Right renal pelvis (tissue), 4 donors: ENCODE results near the gene GLI2. TPM values are rescaled to one million over a fixed set of nuclear protein-coding genes. Genes with fewer than 3 reads are reported as not detected.

Experiments
- DNase-seq, 4 donors: peaks; one replicate each; pipeline ENCODE4 v3.0.0-alpha.2; 2013; ENCODE audit warnings: low read depth in 4 of 4, low spot score in 3 of 4, missing footprints in 1 of 4
- polyA plus RNA-seq, 4 donors: library from polyadenylated mRNA; unstranded; fragments of 120-200 nt; gene quantifications; one replicate each; pipeline ENCODE4 v1.2.1, GENCODE V29; 2013; ENCODE audit not compliant: insufficient read length in 4 of 4

The GLI2 gene
- polyA plus RNA-seq, 4 donors, result 9.6 to 11.8 (median 11.2) TPM

DNA sequence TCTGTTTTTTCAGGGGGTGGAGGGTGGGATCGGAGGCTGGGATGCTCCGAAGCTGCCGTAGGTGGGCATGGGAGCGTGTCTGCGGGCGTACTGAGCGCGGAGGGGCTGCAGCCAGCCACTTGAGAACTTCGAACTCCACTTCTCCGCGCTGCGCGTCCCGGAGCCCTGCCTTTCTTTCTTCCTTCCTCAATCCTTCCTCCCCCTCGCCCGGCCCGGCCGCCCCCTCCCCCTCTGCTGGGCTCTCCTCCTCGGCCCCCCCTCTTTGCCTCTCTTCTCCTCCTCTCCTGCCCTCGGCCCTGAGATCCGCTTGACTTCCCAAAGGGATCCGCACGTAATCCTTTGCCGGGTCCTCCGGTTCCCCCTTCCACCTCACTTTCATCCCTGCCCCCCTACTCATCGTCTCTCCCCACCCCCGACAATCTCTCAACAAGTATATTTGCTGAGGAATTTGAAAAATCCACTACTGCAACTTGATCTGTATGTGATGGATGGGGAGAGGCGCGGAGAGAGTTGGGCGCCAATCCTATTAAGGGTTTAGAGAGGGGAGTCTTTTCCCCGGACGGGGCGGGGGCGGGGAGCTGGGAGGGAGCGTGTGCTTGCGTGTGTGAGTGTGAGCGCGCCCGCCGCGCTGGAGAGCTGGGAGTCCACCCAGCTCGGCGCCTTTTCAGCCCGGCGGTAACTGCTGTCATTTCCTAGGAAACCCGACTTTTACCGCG lies 1.1 kb downstream of the GLI2 start:
- DNase-seq, result peak in 3 of 4 donors; percentile 67 to 84 (median 77)

- no peak for DNase-seq
Measured at GRCh38 chr2:120737340-120738101, 1.9 kb downstream of the GLI2 start.

DNA sequence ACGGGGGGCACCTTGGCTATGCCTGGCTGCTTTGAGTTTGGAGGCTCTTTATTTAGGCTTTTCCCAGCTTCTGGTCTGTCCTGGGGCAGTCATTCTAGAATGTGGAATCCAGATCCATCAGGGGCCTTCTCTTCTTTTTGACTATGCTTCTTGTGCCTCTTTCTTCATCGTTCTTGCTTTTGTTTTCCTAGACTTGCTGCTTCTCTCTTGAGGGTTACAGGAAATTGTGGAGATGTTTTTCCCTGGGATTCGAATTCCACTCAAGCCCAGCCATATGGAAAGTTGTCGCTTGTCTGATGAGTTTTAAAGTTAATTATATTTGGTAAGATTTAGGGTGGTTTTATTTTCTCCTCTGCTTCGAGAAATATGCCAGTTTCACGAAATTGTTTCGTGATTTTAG lies 2.4 kb downstream of the GLI2 start:
- DNase-seq, result no peak

- no peak for DNase-seq
Measured at GRCh38 chr2:120738786-120739437, 3.2 kb downstream of the GLI2 start.

- no peak for DNase-seq
Measured at GRCh38 chr2:120739438-120740090, 3.9 kb downstream of the GLI2 start.

GRCh38 chr2:120740375-120740764 lies 4.7 kb downstream of the GLI2 start:
- DNase-seq, result no peak

- no peak for DNase-seq
Measured at GRCh38 chr2:120740765-120741524, 5.3 kb downstream of the GLI2 start.

DNA sequence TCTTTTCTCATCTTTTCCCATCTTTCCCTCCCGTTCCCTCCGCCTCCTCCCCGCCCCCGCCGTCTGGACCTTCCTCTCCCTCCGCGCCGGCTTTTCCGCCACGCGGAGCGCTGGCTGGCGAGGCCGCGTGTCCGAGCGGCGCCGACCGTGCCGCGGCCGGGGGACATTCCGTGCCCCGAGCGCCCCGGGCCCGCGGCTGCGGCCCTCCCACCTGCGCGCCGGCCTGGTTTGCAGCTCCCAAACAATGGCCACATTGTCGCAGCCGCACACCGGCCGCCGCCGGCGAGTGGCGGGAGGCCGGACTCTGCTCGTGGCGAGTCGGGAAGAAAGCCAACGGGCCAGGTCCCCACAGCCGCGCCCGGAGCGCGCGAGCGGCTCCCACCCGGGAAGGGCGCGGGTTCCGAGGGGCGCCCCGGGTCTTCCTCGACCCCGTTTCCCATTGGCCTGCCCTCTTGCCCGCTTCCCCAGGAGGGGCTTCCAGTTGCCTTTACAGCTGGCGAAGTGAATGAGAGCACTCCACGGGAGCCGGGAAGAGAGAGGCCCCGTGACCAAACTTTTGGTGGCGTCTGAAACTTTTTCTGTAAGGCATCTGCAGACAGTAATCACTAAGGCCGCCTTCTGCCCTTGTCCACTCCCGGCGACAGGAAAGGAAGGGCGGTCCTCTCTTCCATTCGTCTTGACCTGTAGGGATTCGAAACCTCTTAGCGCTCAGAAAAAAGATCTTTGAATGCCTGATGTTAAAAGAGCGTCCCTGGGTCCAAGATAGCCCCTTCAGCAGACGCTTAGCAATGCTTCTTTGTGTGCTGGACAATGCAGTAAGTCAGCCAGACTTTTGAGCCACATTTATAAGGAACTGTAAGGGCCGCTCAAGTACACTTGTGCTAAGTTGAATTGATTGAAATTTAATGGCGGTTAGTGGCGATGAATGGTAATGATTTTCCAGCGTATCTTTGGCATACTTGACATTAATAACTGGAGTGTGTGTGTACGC lies 6.2 kb downstream of the GLI2 start:
- DNase-seq, result no peak

GRCh38 chr2:120743657-120744056 lies 8.0 kb downstream of the GLI2 start:
- DNase-seq, result no peak

- no peak for DNase-seq
Measured at GRCh38 chr2:120744817-120745216, 9.1 kb downstream of the GLI2 start.

- DNase-seq, result no peak
Measured at GRCh38 chr2:120745420-120746111, 9.9 kb downstream of the GLI2 start.

- no peak for DNase-seq
Measured at GRCh38 chr2:120746144-120746543, 10.5 kb downstream of the GLI2 start.

GRCh38 chr2:120747281-120747680 lies 11.6 kb downstream of the GLI2 start:
- DNase-seq, result no peak

DNA sequence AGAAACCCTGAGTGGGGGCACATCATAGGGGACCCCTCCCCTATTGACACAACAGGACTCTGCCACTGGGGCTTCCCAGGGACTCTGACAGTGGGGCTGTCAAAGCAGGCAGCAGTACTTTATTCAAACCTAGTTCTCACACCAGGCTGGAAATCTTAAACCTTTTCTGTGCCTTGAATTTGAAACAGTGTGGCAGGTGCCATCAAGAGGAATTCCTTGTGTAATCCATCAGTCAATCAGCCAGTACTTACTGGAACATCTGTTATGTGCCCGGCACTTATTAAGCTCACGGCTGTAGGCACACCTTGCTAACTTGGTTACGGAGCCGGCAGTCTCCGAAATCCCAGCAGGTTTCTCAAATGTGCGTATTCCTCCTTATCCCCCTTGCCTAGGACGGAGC lies 12.0 kb downstream of the GLI2 start:
- no peak for DNase-seq

- no peak for DNase-seq
Measured at GRCh38 chr2:120748310-120748709, 12.6 kb downstream of the GLI2 start.

GRCh38 chr2:120748741-120749140 lies 13.1 kb downstream of the GLI2 start:
- DNase-seq, result no peak

DNA sequence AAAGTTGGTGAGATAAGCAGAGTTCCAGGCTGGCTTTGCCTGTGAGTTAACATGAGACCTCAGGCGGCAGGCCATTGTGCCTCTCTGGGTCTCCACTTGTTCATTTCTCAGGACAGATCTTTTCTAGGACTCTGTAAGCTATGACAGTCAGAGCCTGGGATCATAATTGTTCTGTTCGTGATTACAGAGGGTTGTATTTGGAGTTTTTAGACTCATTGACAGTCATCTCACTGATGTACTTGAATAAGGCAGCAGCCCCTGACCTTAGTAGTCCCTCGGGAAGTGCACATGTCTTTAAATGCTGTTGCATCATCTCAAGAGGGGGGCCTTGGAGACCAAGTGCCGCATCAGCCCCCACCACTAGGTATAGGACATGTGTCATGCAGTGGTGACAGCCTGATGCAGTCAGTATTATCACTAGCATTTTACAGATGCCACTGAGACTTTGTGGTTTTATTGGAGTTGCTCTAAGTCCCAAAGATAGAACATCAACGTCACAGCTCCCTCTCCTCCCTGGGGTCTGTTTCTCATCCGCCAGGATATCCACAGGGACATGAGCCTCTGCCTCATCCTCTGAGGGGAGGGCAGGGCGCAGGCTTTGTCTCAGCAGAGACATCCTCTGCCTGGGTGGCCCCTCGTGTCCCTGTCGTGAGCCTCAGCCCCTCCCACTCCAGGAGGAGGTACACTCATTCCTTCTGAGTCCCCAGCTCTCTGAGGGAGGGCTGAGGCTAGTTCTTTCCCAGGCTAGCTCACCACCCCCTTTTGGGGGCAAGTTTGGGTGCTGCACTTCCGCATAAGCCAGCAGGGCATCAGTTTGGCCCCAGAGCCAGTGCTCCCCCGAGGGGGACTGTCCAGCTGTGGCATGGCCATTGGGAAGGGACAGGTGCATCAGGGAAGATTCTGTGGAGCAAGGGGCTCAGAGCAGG lies 14.1 kb downstream of the GLI2 start:
- no peak for DNase-seq
